IPS DF 4.7 (cell line): ENCODE results near the gene DDX11.
"Not testable (repeated sequence)": the region's sequence is repeated elsewhere in the genome, so short reads cannot be mapped to it uniquely, and the experiment has no call there.

Source experiments
- DNase-seq: peaks from one replicate; pipeline ENCODE4 v3.0.0-alpha.2; 2013; ENCODE audit warnings: low spot score; ENCODE audit errors: extremely low read depth

Gene DDX11

GRCh38 chr12:31073527-31074332 is at the start of gene DDX11:
Gene DDX11 (plus strand): TSS chr12:31073860. CDS start chr12:31078394, 4,534 bp downstream.
- DNase-seq: peak; percentile 69

- DNase-seq: no peak
These were observed 47.5 kb upstream of the DDX11 start for GRCh38 chr12:31026202-31026601.

GRCh38 chr12:31027006-31027405 is 46.7 kb upstream of the DDX11 start:
- not testable (repeated sequence) for DNase-seq

GRCh38 chr12:31029468-31029867 is 44.2 kb upstream of the DDX11 start:
- no peak for DNase-seq

- DNase-seq: no peak
These were observed 43.6 kb upstream of the DDX11 start for GRCh38 chr12:31029916-31030562.

- no peak for DNase-seq
These were observed 41.7 kb upstream of the DDX11 start for GRCh38 chr12:31031951-31032335.

GRCh38 chr12:31033146-31033545 is 40.5 kb upstream of the DDX11 start:
- DNase-seq: no peak

GRCh38 chr12:31033681-31034080 is 40.0 kb upstream of the DDX11 start:
- no peak for DNase-seq

GRCh38 chr12:31034372-31034771 is 39.3 kb upstream of the DDX11 start:
- DNase-seq: no peak

- no peak for DNase-seq
These were observed 38.4 kb upstream of the DDX11 start for GRCh38 chr12:31035226-31035625.

- no peak for DNase-seq
These were observed 37.5 kb upstream of the DDX11 start for GRCh38 chr12:31035967-31036665.

- no peak for DNase-seq
These were observed 36.6 kb upstream of the DDX11 start for GRCh38 chr12:31037028-31037427.

GRCh38 chr12:31037931-31038330 is 35.7 kb upstream of the DDX11 start:
- DNase-seq: no peak

- DNase-seq: no peak
These were observed 32.6 kb upstream of the DDX11 start for GRCh38 chr12:31041033-31041564.

GRCh38 chr12:31050143-31050542 is 23.5 kb upstream of the DDX11 start:
- not testable (repeated sequence) for DNase-seq

GRCh38 chr12:31050548-31050947 is 23.1 kb upstream of the DDX11 start:
- DNase-seq: not testable (repeated sequence)

GRCh38 chr12:31051692-31052091 is 22.0 kb upstream of the DDX11 start:
- DNase-seq: not testable (repeated sequence)

- DNase-seq: not testable (repeated sequence)
These were observed 21.5 kb upstream of the DDX11 start for GRCh38 chr12:31052121-31052520.

GRCh38 chr12:31052666-31053439 is 20.8 kb upstream of the DDX11 start:
- not testable (repeated sequence) for DNase-seq

- DNase-seq: not testable (repeated sequence)
These were observed 19.7 kb upstream of the DDX11 start for GRCh38 chr12:31053944-31054343.

GRCh38 chr12:31057671-31058070 is 16.0 kb upstream of the DDX11 start:
- no peak for DNase-seq
